AG09309 (cell line): ENCODE measurements around the gene MAP4K1.

Source experiments
- DNase-seq: peaks from one replicate; pipeline ENCODE4 v3.0.0-alpha.2; 2010; ENCODE audit warnings: low read depth
- H3K4me3 ChIP-seq: 2 replicates; pipeline ENCODE4 v1.5.1; 2011; ENCODE audit warnings: mild to moderate bottlenecking, low read depth, low read length, moderate library complexity; ENCODE audit not compliant: control insufficient read depth
- CTCF ChIP-seq: IDR thresholded peaks from 2 replicates; pipeline ENCODE4 v1.5.1; 2011; ENCODE audit warnings: mild to moderate bottlenecking, low read depth, low read length, inconsistent platforms; ENCODE audit not compliant: insufficient read depth, control insufficient read depth; ENCODE audit errors: missing control alignments

Gene MAP4K1

GRCh38 chr19:38545596-38545995 lies 72.2 kb downstream of the MAP4K1 start:
- no peak for TF ChIP-seq CTCF
- no peak for DNase-seq
- H3K4me3 ChIP-seq: no peak overlapping the region

GRCh38 chr19:38544569-38545315 lies 73.0 kb downstream of the MAP4K1 start:
- no peak for DNase-seq
- no peak overlapping the region for H3K4me3 ChIP-seq
- TF ChIP-seq CTCF: no peak

- H3K4me3 ChIP-seq: peak overlapping the region; percentile 32
- DNase-seq: peak; percentile 63
- TF ChIP-seq CTCF: peak; percentile 55
Observed at GRCh38 chr19:38543807-38544568, 73.8 kb downstream of the MAP4K1 start.

GRCh38 chr19:38543286-38543806 lies 74.4 kb downstream of the MAP4K1 start:
- H3K4me3 ChIP-seq: peak overlapping the region; percentile 32
- TF ChIP-seq CTCF: no peak
- DNase-seq: no peak

GRCh38 chr19:38542040-38542439 lies 75.7 kb downstream of the MAP4K1 start:
- DNase-seq: no peak
- no peak for TF ChIP-seq CTCF
- no peak overlapping the region for H3K4me3 ChIP-seq

- no peak for DNase-seq
- TF ChIP-seq CTCF: no peak
- no peak overlapping the region for H3K4me3 ChIP-seq
Observed at GRCh38 chr19:38539751-38540150, 78.0 kb downstream of the MAP4K1 start.
